Right lobe of liver (tissue), 4 donors: ENCODE measurements around the gene FOXP3.

Source experiments
- POLR2A ChIP-seq: fragments of 450-650 bp; IDR thresholded peaks from one replicate; pipeline ENCODE4 v1.6.1; 2017; ENCODE audit warnings: antibody characterized with exemption, mild to moderate bottlenecking
- TF ChIP-seq, protein P1 (sequence below), 4 donors: fragments of 200-600 bp in 3 of 4; fragments of 450-650 bp in 1 of 4; IDR thresholded peaks; one replicate each; pipeline versions ENCODE4 v1.5.1 to v1.8.0; 2016 to 2022; ENCODE audit warnings: antibody characterized with exemption in 4 of 4, mild to moderate bottlenecking in 2 of 4
- donor health status: DM: no; HTN: no; CAD: no.
- donor health status: DM: no; HTN: no; CAD: no.
- donor health status: DM: no; HTN: yes; CAD: no.

DNA sequence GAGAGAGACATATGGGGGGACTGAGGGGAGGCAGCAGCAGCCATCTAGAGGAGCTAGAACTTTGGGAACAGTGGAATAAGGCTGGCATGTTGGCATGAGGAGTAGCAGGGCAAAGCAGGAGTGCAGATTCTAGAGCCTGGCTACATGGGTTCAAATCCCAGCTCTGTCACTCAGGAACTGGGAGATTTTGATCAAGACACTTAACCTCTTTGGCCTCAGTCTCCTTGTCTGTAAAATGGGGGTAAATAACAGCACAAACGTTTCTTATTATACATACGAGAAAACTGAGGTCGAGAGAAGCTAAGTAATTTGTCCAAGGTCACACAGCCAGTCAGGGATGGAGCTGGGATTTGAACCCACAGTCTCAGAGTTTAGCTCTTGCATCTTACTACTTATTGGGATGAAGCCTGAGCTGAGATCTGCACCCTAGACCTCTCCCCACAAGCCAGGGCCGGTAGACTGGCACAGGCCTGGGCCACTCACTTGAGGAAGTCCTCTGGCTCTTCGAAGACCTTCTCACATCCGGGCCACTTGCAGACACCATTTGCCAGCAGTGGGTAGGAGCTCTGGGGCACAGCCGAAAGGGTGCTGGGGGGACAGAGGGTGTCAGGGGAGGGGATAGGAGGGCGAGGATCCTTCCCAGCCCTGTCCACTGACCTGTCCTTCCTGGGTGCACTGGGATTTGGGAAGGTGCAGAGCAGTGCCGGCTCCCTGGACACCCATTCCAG lies 8.1 kb downstream of the FOXP3 start:
- TF ChIP-seq, protein P1, sequence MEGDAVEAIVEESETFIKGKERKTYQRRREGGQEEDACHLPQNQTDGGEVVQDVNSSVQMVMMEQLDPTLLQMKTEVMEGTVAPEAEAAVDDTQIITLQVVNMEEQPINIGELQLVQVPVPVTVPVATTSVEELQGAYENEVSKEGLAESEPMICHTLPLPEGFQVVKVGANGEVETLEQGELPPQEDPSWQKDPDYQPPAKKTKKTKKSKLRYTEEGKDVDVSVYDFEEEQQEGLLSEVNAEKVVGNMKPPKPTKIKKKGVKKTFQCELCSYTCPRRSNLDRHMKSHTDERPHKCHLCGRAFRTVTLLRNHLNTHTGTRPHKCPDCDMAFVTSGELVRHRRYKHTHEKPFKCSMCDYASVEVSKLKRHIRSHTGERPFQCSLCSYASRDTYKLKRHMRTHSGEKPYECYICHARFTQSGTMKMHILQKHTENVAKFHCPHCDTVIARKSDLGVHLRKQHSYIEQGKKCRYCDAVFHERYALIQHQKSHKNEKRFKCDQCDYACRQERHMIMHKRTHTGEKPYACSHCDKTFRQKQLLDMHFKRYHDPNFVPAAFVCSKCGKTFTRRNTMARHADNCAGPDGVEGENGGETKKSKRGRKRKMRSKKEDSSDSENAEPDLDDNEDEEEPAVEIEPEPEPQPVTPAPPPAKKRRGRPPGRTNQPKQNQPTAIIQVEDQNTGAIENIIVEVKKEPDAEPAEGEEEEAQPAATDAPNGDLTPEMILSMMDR (IDR thresholded peaks at IDR 0.05) = no peak
- no peak for TF ChIP-seq POLR2A
